SJCRH30 (cell line): ENCODE measurements around the gene TREH. TPM values are rescaled to one million over a fixed set of nuclear protein-coding genes. Genes with fewer than 3 reads are reported as not detected.

Experiments
- DNase-seq, 2 experiments: peaks; one replicate each; pipeline ENCODE4 v3.0.0-alpha.2; 2015 to 2020
- H3K27ac ChIP-seq: fragments of 250-450 bp; sonication (Bioruptor Pico); 2 replicates; pipeline ENCODE4 v1.5.1; 2020; ENCODE audit warnings: mild to moderate bottlenecking, moderate library complexity
- H3K27me3 ChIP-seq: fragments of 250-450 bp; sonication (Bioruptor Pico); 2 replicates; pipeline ENCODE4 v1.5.1; 2020; ENCODE audit warnings: mild to moderate bottlenecking, moderate library complexity
- H3K36me3 ChIP-seq: fragments of 250-450 bp; sonication (Bioruptor Pico); 2 replicates; pipeline ENCODE4 v1.5.1; 2020; ENCODE audit warnings: mild to moderate bottlenecking, moderate library complexity
- H3K4me1 ChIP-seq: fragments of 250-450 bp; sonication (Bioruptor Pico); 2 replicates; pipeline ENCODE4 v1.5.1; 2020; ENCODE audit warnings: mild to moderate bottlenecking, moderate library complexity
- H3K4me3 ChIP-seq: fragments of 250-450 bp; sonication (Bioruptor Pico); 2 replicates; pipeline ENCODE4 v1.5.1; 2020; ENCODE audit warnings: mild to moderate bottlenecking, moderate library complexity
- H3K9me3 ChIP-seq: fragments of 250-450 bp; sonication (Bioruptor Pico); replicated peaks from 2 replicates; pipeline ENCODE4 v1.5.1; 2020; ENCODE audit warnings: mild to moderate bottlenecking, moderate library complexity
- total RNA-seq: library from RNA; depleted of rRNA; stranded (reverse); fragments of >200 nt; shearing (Covaris generic); gene quantifications from 2 replicates; pipeline ENCODE4 v1.2.3, GENCODE V29; 2014

TREH gene
- total RNA-seq, 1 experiment from 2014 or later = not detected

DNA sequence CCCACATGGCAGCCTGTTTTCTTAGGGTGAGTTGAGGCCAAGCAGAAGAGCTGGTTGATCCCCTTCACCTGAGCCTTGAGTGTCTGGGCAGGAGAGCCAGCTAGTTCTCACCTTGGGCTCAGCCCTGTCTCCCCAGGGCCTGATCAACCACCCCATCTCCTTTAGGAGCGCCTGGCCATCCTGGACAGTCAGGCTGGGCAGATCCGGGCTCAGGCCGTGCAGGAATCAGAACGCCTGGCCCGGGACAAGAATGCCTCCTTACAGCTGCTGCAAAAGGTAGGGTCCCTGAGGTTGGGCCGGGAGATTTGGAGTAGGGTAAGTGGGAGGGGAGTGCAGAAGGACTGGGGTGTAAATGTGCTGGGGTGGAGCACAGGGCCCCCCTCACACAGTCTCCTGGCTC lies 40.7 kb downstream of the TREH start:
- Histone ChIP-seq H3K36me3 (no peaks in the 10 kb centered on the region), H3K4me1 (no peaks in the 10 kb centered on the region), H3K4me3 (no peak overlapping the region), H3K27ac (no peak overlapping the region), H3K9me3 (no peaks in the 10 kb centered on the region), H3K27me3 (no peaks in the 10 kb centered on the region)
- DNase-seq = no peak

DNA sequence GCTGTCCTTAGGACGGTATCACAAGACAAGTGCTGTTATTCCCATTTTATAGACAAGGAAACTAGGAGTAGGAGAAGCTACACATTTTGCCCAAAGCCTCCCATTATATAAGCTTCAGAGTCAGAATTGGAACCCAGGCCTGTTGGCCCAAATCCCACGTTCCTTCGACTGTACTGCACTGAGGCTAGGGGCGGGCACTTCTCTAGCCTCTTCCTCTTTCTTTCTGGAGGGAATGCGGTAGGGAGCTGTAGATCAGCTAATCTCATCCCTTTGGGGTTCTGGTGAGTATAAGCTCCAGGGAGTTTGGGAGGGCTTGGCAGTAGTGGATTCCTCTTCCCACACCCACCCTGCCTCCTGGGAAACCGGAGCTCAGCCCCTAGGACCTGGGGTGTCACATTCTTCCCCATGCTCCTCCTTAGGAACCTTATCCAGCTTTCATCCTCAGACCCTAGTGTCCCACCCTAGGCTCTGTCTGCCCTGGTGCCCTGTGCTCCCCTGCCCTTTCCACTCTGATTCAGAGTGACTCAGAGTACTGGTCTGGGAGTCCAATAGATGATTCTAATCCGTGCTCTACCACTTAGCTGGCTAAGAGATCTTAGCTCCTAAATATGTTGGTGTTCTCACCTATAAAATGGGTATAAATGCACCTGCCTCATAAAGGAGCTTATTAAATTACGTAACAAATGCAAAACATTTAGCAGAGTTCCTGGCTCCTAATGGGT lies 42.7 kb downstream of the TREH start:
- Histone ChIP-seq H3K4me3 (no peak overlapping the region), H3K9me3 (no peaks in the 10 kb centered on the region), H3K36me3 (no peaks in the 10 kb centered on the region), H3K27ac (no peak overlapping the region), H3K27me3 (no peaks in the 10 kb centered on the region), H3K4me1 (no peaks in the 10 kb centered on the region)
- no peak for DNase-seq

DNA sequence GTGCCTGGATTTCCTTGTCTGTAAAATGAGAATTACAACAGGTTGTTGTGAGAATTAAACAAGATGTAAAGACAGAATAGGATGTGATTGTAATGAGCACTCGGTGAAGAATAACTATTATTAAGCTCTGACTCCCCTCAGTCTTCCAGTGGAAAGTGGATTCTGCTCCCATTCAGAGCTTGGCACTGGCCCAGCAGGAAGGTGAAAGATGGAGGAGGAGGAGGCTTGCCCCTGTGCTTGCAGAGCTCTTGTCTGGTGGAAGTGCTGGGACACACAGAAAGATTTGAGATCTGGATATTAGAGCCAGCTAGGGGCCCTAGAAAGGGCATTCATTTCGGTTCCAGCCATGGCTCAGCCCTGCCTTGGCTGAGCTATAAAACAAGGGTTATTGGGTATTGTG lies 43.8 kb downstream of the TREH start:
- no peak overlapping the region for H3K4me3 ChIP-seq
- H3K4me1 ChIP-seq = no peaks in the 10 kb centered on the region
- H3K9me3 ChIP-seq = no peaks in the 10 kb centered on the region
- no peak for DNase-seq
- no peak overlapping the region for H3K27ac ChIP-seq
- no peaks in the 10 kb centered on the region for H3K27me3 ChIP-seq
- H3K36me3 ChIP-seq = no peaks in the 10 kb centered on the region

DNA sequence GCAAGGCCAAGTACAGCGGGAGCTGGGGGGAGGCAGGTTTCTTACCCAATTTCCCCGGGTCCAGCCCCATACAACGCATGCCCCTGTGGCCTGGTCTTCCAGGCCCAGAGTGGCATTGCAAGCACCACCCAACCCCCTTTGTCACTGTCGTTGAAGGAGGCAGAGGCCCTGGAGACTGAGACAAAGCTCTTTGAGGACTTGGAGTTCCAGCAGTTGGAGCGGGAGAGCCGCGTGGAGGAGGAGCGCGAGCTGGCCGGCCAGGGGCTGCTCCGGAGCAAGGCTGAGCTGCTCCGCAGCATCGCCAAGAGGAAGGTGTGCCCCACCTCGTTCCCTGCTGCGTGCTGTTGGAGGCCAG lies 44.2 kb downstream of the TREH start:
- Histone ChIP-seq H3K4me3 (no peak overlapping the region), H3K9me3 (no peaks in the 10 kb centered on the region), H3K27ac (no peak overlapping the region), H3K27me3 (no peaks in the 10 kb centered on the region), H3K36me3 (no peaks in the 10 kb centered on the region), H3K4me1 (no peaks in the 10 kb centered on the region)
- no peak for DNase-seq

DNA sequence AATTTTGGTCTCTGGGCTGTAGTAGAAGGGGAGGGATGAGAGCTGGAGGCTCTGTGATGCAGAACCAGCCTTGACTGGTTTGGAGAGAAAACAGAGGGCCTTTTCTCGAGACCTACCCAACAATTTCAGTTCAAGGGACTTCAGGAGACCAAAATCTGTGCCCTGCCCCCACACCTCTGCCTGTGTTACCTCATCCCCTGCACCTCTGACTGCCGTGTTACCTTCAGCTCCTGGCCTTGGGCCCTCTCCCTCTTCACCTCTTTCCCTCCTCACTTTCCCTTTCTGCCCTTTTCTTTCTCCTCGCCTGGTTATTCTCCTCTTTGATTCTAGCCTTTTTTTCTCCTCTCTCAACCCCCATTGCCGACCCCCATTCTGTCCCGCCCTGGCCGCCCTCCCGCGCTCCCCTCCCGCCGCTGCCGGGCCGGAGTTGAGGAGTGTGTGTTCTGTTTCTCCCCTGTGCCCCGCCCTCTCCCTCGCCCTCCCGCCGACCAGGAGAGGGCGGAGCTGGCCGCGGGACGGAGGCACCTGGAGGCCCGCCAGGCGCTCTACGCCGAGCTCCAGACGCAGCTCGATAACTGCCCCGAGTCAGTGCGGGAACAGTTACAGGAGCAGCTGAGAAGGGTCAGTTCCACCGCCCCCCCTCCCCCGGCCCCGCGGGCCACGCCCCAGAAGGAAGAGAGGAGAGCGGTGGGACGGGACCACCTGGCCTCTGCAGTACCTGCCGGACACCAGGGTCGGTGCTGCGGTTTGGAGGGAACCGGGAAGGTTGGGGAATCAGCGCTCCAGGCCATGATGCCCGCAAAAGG lies 44.8 kb downstream of the TREH start:
- no peak for DNase-seq
- H3K27ac ChIP-seq = no peak overlapping the region
- no peaks in the 10 kb centered on the region for H3K27me3 ChIP-seq
- no peak overlapping the region for H3K4me3 ChIP-seq
- no peaks in the 10 kb centered on the region for H3K9me3 ChIP-seq
- H3K36me3 ChIP-seq = no peaks in the 10 kb centered on the region
- no peaks in the 10 kb centered on the region for H3K4me1 ChIP-seq

DNA sequence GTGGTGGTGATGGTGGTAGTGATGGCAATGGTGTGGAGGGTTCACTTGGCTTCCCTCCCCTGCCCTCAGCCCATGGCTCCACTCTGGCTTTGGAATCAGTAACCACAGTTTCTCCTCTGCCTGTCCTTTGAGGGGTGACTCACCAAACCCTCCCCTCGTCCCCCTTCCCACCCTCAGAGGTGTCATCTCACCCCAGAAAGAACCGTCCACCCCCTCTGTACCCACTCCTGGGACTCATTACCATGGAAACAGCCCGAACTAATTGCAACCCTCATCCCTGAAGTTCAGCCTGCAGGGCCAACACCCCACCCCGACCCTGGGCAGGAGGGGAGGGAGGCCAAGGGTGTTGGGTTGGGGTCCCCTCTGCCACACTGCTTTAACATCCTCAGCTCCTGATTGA lies 45.5 kb downstream of the TREH start:
- Histone ChIP-seq H3K36me3 (no peaks in the 10 kb centered on the region), H3K4me3 (no peak overlapping the region), H3K9me3 (no peaks in the 10 kb centered on the region), H3K27me3 (no peaks in the 10 kb centered on the region), H3K27ac (no peak overlapping the region), H3K4me1 (no peaks in the 10 kb centered on the region)
- DNase-seq = no peak

DNA sequence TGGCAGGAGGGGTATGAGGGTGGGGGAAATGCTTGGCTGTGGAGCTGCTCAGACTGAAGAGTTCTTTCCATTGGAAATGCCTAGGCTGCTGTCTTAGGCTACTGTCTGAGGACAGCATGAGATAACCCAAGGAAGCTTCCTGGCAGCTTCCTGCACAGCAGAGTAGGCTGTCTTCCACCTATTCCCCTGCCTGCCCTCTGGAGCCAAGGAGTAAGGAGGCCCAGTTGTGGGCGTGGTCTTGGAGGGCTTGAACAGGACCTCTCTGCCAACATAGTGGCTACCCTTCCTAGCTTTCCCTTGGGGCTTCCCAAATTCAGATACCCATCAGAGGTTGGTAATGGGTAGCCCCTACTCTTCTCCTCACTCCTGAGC lies 46.1 kb downstream of the TREH start:
- no peaks in the 10 kb centered on the region for H3K27me3 ChIP-seq
- no peaks in the 10 kb centered on the region for H3K9me3 ChIP-seq
- peaks cover 5% of the 10 kb centered on the region; the same call in 1 of the 2 replicates for H3K36me3 ChIP-seq
- no peak for DNase-seq
- no peak overlapping the region for H3K4me3 ChIP-seq
- H3K27ac ChIP-seq = no peak overlapping the region
- no peaks in the 10 kb centered on the region for H3K4me1 ChIP-seq

DNA sequence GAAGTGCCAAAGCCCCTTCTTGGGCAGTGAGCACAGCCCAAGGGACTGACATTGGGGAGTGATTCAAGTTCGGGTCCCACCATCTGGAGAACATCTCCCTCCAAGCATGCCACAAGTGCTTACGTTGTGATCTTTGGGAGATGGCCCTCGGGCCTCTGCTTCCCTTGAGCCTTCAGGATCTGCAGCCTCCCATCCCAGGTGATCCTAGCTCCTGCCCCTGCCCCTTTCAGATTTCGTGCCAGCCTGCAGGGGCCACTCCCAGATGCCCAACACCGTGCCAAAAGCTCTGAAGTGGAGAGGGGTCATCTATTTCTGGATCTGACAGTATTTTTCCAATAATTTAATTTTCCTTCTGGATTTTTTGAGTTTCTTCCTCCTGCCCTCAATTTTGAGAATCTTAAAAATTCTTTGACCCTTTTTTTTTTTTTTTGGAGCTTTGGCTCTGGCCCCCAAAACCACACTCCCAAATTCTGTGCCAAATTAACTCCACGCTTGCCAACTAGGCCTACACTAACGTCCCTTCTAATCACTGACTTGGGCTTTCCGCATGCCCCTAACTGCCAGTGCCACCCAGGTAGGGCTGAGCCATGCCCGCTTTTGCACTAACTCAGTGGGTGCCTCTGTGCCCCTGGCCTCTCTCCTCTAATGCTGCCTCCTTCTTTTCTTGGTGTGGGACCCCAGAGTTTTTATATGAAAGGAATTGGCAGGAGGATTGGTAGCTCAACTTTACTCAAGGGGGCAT lies 46.7 kb downstream of the TREH start:
- Histone ChIP-seq H3K9me3 (no peaks in the 10 kb centered on the region), H3K4me1 (no peaks in the 10 kb centered on the region), H3K27ac (no peak overlapping the region), H3K36me3 (peaks cover 7% of the 10 kb centered on the region; the same call in 1 of the 2 replicates), H3K4me3 (no peak overlapping the region), H3K27me3 (no peaks in the 10 kb centered on the region)
- no peak for DNase-seq

DNA sequence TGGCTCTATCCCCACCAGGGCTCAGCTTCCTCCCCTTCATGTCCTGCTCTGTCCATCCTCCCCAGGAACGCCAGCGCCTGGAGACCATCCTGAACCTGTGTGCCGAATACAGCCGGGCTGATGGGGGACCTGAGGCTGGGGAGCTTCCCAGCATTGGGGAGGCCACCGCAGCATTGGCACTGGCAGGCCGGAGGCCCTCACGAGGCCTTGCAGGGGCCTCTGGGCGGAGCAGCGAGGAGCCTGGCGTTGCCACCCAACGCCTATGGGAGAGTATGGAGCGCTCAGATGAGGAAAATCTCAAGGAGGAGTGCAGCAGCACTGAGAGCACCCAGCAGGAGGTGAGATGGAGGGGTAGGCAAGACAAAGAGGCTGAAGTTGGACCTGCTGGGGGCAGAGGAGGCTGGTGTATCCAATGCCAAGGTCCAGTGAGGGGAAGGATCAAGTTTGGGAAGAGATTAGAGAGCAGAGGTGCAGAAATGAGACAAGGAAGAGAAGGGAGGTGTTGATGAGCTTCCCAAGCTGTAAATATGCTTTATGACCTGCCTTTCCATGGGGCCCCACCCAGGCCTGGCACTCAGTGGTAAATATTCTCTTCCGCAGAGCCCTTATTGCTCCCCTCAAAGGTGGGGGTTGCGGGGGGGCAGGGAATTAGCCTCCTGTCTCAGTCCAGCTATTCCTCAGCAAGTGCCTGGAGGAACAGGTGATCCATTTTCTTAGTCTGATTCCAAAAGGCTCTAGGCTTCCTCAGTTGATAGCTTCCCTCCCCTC lies 48.1 kb downstream of the TREH start:
- H3K4me1 ChIP-seq = no peaks in the 10 kb centered on the region
- H3K27me3 ChIP-seq = no peaks in the 10 kb centered on the region
- no peak for DNase-seq
- H3K9me3 ChIP-seq = no peaks in the 10 kb centered on the region
- H3K36me3 ChIP-seq = peaks cover 12% of the 10 kb centered on the region; the same call in 1 of the 2 replicates
- H3K27ac ChIP-seq = no peak overlapping the region
- H3K4me3 ChIP-seq = no peak overlapping the region

DNA sequence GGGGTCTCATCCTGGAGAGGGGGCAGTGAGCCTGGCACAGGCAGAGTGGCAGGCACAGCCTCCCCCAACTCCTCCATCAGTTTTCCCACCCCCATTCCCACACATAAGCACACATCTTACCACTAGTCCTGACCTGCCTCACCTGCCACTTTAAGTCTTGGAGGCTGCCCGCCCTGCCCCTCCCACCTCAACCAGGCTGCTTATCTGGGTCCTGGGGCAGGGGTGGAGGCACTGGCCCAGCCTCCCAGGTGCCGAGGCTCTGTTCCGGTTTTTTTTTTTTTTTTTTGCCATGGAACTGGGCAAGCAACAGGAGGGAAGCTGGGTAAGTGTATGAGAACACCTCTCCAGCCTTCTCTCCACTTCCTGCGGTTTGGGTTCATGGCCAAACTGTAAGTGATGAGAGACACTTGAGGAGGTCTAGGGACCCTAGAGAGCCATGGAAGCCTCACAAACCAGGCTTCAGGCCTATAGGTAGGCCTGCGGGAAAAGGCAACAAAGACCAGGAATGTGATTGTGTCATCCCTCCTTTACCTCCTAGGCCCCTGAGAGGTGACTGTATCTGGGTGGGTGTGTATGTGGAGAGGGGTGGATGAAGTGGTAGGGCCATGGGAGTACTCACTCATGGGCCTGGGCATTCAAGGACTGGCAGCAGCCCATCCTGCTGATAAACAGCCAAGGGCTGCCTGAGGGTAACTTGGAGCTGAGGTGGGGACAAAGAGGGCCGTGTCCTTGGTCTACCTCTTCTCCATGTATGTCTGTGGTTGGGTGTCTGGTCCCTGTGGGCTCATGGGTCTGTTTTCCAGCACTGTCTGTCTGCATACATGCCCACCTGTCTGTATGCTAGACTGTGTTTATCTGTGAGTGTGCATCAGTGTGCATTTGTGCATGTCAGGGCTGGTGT lies 49.4 kb downstream of the TREH start:
- H3K27ac ChIP-seq = no peak overlapping the region

DNA sequence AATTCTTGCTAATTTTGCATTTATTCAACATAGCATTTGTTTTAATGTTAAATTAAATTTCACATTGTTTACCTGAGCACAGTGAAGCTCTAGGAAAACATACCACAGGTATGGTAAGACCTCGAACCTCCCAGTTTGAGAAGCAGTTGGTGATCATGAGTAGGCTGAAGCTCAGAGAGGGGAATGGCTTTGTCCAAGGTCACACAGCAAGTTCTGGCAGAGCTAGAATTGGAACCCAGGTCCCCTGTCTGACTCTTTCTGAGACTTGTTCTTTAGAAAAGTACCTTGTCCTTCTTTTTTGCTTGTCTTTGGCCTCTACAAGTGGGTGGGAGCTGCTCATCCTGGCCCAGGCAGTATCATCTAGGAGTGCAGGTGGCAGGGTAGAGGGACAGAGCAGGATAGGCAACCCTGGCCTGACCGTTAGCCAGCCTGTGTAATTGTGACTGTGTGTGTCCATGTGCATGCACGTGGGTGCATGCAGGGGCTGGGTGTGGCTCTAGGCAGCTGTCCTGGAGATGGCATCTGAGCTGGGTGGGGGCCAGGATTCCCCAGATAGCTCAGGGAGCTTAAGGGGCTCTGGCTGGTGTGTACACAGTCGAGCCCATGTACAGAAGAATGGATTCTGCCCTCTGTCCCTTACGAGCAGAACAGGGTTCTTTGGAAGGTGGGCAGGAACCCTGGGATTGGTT lies 50.4 kb downstream of the TREH start:
- Histone ChIP-seq H3K27ac (no peak overlapping the region), H3K36me3 (peaks cover 12% of the 10 kb centered on the region; the same call in 1 of the 2 replicates), H3K9me3 (no peaks in the 10 kb centered on the region), H3K27me3 (no peaks in the 10 kb centered on the region), H3K4me1 (no peaks in the 10 kb centered on the region), H3K4me3 (no peak overlapping the region)
- peak; percentile 19 to 42 for DNase-seq

More for the DNA sequence above, 49.4 kb downstream of the TREH start:
- H3K36me3 ChIP-seq = peaks cover 12% of the 10 kb centered on the region; the same call in 1 of the 2 replicates
- no peaks in the 10 kb centered on the region for H3K4me1 ChIP-seq
- no peaks in the 10 kb centered on the region for H3K27me3 ChIP-seq
- no peak for DNase-seq
- no peak overlapping the region for H3K4me3 ChIP-seq
- no peaks in the 10 kb centered on the region for H3K9me3 ChIP-seq

DNA sequence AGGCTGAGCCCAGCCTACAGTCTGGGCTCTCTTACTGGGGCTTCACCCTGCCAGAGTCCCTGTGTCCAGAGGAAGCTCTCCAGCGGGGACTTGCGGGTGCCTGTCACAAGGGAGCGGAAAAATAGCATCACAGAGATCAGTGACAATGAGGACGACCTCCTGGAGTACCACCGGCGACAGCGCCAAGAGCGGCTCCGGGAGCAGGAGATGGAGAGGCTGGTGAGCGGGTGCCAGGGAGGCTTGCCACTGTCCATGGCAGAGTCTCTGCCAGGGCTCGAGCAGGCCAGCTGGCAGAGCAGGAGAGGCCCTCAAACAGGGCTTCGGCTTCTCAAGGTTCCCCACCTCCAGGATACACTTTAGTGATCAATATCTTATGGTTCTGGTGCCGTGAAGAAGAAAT lies 51.0 kb downstream of the TREH start:
- Histone ChIP-seq H3K36me3 (peaks cover 12% of the 10 kb centered on the region; the same call in 1 of the 2 replicates), H3K27me3 (no peaks in the 10 kb centered on the region), H3K4me3 (no peak overlapping the region), H3K27ac (no peak overlapping the region), H3K4me1 (peaks cover 6% of the 10 kb centered on the region), H3K9me3 (no peaks in the 10 kb centered on the region)
- DNase-seq = no peak

DNA sequence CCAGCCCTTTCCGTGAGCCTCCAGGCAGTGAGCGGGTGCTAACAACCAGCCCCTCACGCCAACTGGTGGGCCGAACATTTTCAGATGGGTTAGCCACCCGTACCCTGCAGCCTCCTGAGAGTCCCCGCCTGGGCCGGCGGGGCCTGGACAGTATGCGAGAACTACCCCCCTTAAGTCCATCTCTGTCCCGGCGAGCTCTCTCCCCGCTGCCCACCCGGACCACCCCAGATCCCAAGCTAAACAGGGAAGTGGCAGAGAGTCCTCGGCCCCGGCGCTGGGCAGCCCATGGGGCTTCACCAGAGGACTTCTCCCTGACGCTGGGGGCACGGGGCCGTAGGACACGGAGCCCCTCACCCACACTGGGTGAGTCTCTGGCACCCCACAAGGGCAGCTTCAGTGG lies 51.4 kb downstream of the TREH start:
- H3K36me3 ChIP-seq = peaks cover 12% of the 10 kb centered on the region; the same call in 1 of the 2 replicates
- H3K27ac ChIP-seq = no peak overlapping the region

More for the DNA sequence above, 51.4 kb downstream of the TREH start:
- no peaks in the 10 kb centered on the region for H3K27me3 ChIP-seq
- no peaks in the 10 kb centered on the region for H3K9me3 ChIP-seq
- DNase-seq = no peak
- H3K4me3 ChIP-seq = no peak overlapping the region
- peaks cover 10% of the 10 kb centered on the region for H3K4me1 ChIP-seq
